Measurements from ENCODE around the gene MAGI3. TPM values are rescaled to one million over a fixed set of nuclear protein-coding genes. Genes with fewer than 3 reads are reported as not detected.
"Not testable (repeated sequence)": the region's sequence is repeated elsewhere in the genome, so short reads cannot be mapped to it uniquely, and the experiment has no call there.

MAGI3 gene
- total RNA-seq, 1 donor from 2014 or later, result 4.6 TPM

- DNase-seq (ENCODE audit: missing footprints) (no peak), ATAC-seq (no peak)
- intact Hi-C loops (cut with DNase I), result no loop called here
Measured at GRCh38 chr1:113434081-113434873, 44.0 kb downstream of the MAGI3 start.

GRCh38 chr1:113434874-113435175 lies 44.5 kb downstream of the MAGI3 start:
- ATAC-seq (no peak), DNase-seq (ENCODE audit: missing footprints) (no peak)
- intact Hi-C loops (cut with DNase I), result no loop called here

DNA sequence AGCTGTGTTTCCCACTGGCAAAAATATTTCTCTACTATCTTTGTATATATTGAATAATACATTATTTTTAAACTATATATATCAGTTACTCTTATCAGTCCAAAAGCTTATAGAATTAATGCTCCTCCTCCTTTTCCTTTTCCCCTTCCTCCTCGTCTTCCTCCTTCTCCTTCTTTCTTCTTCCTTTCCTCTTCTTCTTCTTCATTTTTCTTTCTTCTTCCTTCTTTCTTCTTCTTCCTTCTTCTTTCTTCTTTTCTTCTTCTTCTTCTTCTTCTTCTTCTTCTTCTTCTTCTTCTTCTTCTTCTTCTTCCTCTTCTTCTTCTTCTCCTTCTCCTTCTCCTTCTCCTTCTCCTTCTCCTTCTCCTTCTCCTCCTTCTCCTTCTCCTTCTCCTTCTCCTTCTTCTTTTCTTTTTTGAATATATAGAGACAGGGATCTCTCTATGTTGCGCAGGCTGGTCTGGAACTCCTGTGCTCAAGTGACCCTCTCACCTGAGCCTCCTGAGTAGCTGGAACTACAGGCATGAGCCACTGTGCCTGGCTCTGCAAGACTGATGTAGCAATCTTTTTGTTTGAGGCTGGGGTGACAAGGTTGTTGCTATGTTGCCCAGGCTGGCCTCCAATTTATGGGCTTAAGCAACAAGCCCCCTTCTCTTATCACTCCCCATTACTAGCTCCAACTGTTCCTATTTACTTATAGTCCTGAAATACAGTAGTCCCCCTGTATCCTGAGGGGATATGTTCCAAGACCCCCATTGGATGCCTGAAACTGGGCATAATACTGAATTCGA lies 47.4 kb downstream of the MAGI3 start:
- intact Hi-C loops (cut with DNase I), result no loop called here
- DNase-seq (ENCODE audit: missing footprints) (no peak), ATAC-seq (no peak)

- DNase-seq (ENCODE audit: missing footprints) (no peak), ATAC-seq (no peak)
- intact Hi-C loops (cut with DNase I), result no loop called here
Measured at GRCh38 chr1:113438505-113439276, 48.4 kb downstream of the MAGI3 start.

DNA sequence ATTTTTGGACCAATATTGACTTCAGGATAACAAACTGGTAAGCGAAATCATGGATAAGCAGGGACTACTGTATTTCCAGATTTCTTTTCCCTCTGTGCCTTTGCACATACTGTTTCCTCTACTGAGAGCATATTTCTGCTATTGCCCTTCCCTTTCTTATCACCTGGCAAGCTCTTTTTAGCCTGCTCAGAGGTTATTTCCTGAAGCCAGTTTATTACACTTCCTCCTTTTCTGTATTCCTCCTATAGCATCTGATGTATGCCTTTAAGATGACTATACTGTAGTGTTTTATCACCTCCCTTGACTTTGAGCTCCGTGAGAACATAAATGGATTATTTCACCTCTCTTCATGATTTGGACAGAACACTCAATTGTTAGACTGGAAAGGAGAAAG lies 49.0 kb downstream of the MAGI3 start:
- intact Hi-C loops (cut with DNase I), result no loop called here
- ATAC-seq (no peak), DNase-seq (ENCODE audit: missing footprints) (no peak)

GRCh38 chr1:113442131-113442530 lies 51.8 kb downstream of the MAGI3 start:
- intact Hi-C loops (cut with DNase I), result no loop called here
- ATAC-seq (no peak), DNase-seq (ENCODE audit: missing footprints) (no peak)

- no peak for DNase-seq (ENCODE audit: missing footprints)
- ATAC-seq, result no peak
- intact Hi-C loops (cut with DNase I), result no loop called here
Measured at GRCh38 chr1:113444857-113445256, 54.5 kb downstream of the MAGI3 start.

DNA sequence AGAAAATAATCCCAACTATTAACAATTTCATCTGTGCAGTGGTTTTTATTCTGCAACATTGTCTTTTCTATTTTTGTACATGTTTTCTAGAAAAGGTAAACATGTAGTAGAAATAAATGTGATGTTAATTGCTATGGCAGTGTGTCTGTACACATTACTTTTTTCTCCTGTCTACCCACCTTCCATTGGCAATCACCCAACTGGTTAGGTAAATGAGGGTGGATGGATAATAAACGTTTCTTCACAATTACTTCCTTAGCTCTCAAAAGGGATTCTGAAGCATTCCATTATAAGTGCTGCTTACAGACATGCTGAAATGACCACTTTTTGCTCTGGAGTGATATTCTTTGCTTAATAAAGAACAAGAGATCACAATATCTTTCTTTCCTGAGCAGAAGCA lies 61.4 kb downstream of the MAGI3 start:
- intact Hi-C loops (cut with DNase I), result loop anchor here (2.0 to 5.0 kb wide), 2 partner anchors 59 to 313 kb away; partner anchors contain the start of gene MAGI3
- ATAC-seq (no peak), DNase-seq (ENCODE audit: missing footprints) (no peak)

DNA sequence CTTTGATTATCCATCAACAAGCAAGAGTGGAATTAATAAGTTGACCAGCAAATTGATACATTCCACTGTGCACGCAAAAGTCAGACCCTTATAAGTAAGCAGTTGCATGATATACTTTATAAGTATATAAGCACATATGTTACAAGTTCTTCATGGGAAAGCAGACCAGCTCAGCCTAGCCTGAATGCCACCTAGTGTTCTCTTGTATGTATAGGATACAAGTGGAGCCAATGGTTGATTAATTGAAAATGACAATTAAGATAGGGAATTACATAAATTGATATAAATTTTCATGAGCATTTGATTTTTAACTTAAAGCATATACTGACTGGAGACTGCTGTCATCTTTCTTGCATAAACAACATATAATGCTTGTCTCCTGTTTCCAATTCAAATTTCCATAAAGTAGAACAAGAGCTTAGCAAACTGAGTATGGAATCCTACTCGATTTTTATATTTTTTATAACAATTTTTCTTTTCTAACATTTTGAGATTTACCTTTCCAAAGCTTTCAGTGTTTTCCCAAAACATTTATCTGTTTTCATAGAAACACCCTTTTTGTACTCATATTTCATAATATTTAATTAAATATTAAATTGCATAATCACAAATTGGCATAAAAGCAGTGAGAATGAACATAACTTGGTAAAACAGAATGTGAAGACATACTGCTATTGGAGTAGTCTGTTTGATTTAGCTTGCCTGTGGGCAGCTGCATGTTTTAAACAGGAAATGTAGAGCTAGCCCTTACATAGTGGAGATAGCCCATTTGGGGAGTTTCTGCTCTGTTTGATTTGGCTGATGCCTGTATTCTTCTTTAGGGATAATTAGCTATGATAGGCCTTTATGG lies 62.8 kb downstream of the MAGI3 start:
- DNase-seq (ENCODE audit: missing footprints) (no peak), ATAC-seq (peak; percentile 85)
- intact Hi-C loops (cut with DNase I), result loop anchor here (2.0 to 5.0 kb wide), 2 partner anchors 61 to 314 kb away; partner anchors contain the start of gene MAGI3

DNA sequence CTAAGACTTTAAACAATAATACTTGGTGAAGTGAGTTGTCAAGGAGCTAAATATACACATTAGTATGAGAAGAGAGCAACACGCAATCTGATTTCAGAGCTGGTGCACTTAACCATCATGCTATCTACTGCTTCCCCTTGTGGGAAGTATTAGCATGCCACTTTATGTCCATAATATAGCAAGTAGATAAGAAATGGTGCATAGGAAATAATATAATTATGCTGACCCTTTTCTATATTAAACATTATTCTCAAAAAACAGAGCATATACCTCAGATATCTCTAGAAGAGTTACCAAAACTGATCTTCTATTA lies 63.4 kb downstream of the MAGI3 start:
- intact Hi-C loops (cut with DNase I), result loop anchor here (2.0 to 5.0 kb wide), 2 partner anchors 61 to 315 kb away; partner anchors contain the start of gene MAGI3
- ATAC-seq (no peak), DNase-seq (ENCODE audit: missing footprints) (no peak)

DNA sequence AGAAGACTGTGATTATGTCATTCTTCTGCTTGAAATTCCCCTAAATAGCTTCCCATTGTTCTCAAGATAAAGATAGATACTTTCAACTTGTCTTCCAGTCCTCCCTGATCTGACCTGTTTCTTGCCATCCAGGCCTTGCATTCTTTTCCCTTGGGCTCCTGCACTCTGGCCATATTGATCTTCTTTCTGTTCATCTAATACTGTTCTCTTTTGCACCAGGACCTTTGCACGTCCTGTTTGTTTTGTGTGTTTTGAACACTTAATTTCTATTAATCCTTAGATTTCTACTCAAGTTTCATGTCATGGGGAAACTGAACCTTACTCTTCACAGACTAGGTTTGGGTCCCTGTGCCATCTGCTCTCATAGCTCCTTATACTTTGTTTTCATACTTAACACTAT lies 65.1 kb downstream of the MAGI3 start:
- intact Hi-C loops (cut with DNase I), result no loop called here

DNA sequence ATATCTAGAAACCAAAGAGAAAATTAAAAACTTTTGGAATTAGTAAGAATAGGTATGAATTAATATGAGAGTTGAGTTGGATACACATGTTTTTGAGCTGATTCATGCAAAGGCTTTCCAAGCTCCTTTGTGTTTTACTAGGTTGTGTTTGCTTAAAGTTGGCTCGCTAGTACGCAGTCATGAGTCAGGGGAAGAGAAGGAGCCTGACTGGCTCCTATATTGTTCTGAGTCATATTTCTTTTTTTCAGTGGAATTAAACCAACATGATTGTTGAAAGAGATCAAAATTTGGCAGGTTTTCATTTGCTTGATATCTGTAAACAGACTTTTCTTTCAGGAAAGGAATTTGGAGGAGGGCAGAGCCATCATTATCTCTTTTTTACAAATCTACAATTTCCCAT lies 66.7 kb downstream of the MAGI3 start:
- ATAC-seq (peak; percentile 79), DNase-seq (ENCODE audit: missing footprints) (no peak)
- intact Hi-C loops (cut with DNase I), result no loop called here

More for the DNA sequence above, 65.1 kb downstream of the MAGI3 start:
- DNase-seq (ENCODE audit: missing footprints) (no peak), ATAC-seq (no peak)

- DNase-seq (ENCODE audit: missing footprints) (no peak), ATAC-seq (no peak)
- intact Hi-C loops (cut with DNase I), result no loop called here
Measured at GRCh38 chr1:113459279-113459678, 69.0 kb downstream of the MAGI3 start.

GRCh38 chr1:113467991-113468390 lies 77.7 kb downstream of the MAGI3 start:
- intact Hi-C loops (cut with DNase I), result no loop called here
- ATAC-seq, result no peak
- no peak for DNase-seq (ENCODE audit: missing footprints)

DNA sequence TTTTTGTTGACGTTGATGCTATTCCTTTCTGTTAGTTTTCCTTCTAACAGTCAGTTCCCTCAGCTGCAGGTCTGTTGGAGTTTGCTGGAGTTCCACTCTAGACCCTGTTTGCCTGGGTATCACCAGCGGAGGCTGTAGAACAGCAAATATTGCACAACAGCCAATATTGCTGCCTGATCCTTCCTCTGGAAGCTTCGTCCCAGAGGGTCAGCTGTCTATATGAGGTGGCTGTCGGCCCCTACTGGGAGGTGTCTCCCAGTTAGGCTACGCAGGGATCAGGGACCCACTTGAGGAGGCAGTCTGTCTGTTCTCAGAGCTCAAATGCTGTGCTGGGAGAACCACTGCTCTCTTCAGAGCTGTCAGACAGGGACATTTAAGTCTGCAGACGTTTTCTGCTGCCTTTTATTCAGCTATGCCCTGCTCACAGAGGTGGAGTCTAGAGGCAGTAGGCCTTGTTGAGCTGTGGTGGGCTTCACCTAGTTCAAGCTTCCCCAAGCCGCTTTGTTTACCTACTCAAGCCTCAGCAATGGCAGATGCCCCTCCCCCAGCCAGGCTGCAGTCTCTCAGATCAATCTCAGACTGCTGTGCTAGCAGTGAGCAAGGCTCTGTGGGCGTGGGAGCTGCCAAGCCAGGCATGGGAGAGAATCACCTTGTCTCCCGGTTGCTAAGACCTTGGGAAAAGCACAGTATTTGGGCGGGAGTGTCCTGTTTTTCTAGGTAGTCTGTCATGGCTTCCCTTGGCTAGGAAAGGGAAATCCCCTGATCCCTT lies 88.3 kb downstream of the MAGI3 start:
- DNase-seq (ENCODE audit: missing footprints), result not testable (repeated sequence)

GRCh38 chr1:113479713-113480676 lies 89.7 kb downstream of the MAGI3 start:
- no peak for DNase-seq (ENCODE audit: missing footprints)
- ATAC-seq, result no peak
- intact Hi-C loops (cut with DNase I), result no loop called here

More for the DNA sequence above, 88.3 kb downstream of the MAGI3 start:
- ATAC-seq; intact Hi-C loops (cut with DNase I): not testable (repeated sequence)

DNA sequence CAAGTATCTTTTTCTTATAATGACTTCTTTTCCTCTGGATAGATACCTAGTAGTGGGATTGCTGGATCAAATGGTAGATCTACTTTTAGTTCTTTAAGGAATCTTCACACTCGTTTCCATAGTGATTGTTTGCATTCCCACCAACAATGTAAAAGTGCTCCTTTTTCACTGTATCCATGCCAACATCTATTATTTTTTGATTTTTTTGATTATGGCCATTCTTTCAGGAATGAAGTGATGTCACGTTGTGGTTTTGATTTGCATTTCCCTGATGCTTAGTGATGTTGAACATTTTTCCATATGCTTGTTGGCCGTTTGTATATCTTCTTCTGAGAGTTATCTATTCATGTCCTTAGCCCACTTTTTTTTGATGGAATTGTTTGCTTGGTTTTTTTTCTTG lies 94.8 kb downstream of the MAGI3 start:
- ATAC-seq; DNase-seq (ENCODE audit: missing footprints); intact Hi-C loops (cut with DNase I): not testable (repeated sequence)
